Smooth muscle cell (in vitro differentiated cells): Measurements from ENCODE around the gene ANAPC16. TPM values are rescaled to one million over a fixed set of nuclear protein-coding genes. Genes with fewer than 3 reads are reported as not detected.
"Not testable (repeated sequence)": the region's sequence is repeated elsewhere in the genome, so short reads cannot be mapped to it uniquely, and the experiment has no call there.

ENCODE experiments used
- DNase-seq: peaks from one replicate; lab custom pipeline; 2025; ENCODE audit not compliant: unreplicated experiment; lab: John Stamatoyannopoulos, UW
- H2AFZ ChIP-seq: fragments of 200-600 bp; sonication (generic); 2 replicates; pipeline ENCODE4 v1.6.0; 2016; ENCODE audit warnings: antibody characterized with exemption, low read depth, mild to moderate bottlenecking
- H3F3A ChIP-seq: fragments of 200-600 bp; sonication (generic); 2 replicates; pipeline ENCODE4 v1.6.0; 2017; ENCODE audit warnings: antibody characterized with exemption, low read depth
- H3K27ac ChIP-seq: fragments of 200-600 bp; sonication (generic); 2 replicates; pipeline ENCODE4 v1.5.1; 2016; ENCODE audit warnings: low read depth, mild to moderate bottlenecking
- H3K27me3 ChIP-seq: fragments of 200-600 bp; sonication (generic); 2 replicates; pipeline ENCODE4 v1.6.1; 2016; ENCODE audit warnings: low read depth, mild to moderate bottlenecking
- H3K36me3 ChIP-seq: fragments of 200-600 bp; sonication (generic); 2 replicates; pipeline ENCODE4 v1.5.1; 2016; ENCODE audit warnings: low read depth
- H3K4me1 ChIP-seq: fragments of 200-600 bp; sonication (generic); 2 replicates; pipeline ENCODE4 v1.5.1; 2016; ENCODE audit warnings: low read depth
- H3K4me2 ChIP-seq: fragments of 200-600 bp; sonication (generic); 2 replicates; pipeline ENCODE4 v1.6.0; 2016; ENCODE audit warnings: mild to moderate bottlenecking
- H3K4me3 ChIP-seq: fragments of 200-600 bp; sonication (generic); 2 replicates; pipeline ENCODE4 v1.5.1; 2016; ENCODE audit warnings: mild to moderate bottlenecking
- H3K79me2 ChIP-seq: fragments of 200-600 bp; sonication (generic); 2 replicates; pipeline ENCODE4 v1.6.0; 2016; ENCODE audit warnings: low read depth, mild to moderate bottlenecking
- H3K9ac ChIP-seq: fragments of 200-600 bp; sonication (generic); 2 replicates; pipeline ENCODE4 v1.6.0; 2016; ENCODE audit warnings: low read depth
- H3K9me3 ChIP-seq: fragments of 200-600 bp; sonication (generic); replicated peaks from 2 replicates; pipeline ENCODE4 v1.5.1; 2016; ENCODE audit warnings: low read depth
- H4K20me1 ChIP-seq: fragments of 200-600 bp; sonication (generic); 2 replicates; pipeline ENCODE4 v1.6.0; 2016; ENCODE audit warnings: low read depth
- WGBS: methylation state at CpG from one replicate; pipeline ENCODE4 v1.1.7; 2016; ENCODE audit warnings: low lambda C conversion rate; 5-methylcytosine and 5-hydroxymethylcytosine counted together
- polyA plus RNA-seq: library from polyadenylated mRNA; unstranded; fragments of >200 nt; fragmentation: Nextera tagmentation; extraction: Ambion mirVana; gene quantifications from 2 replicates; pipeline ENCODE4 v1.2.1, GENCODE V29; 2016
- total RNA-seq: library from RNA; depleted of rRNA; stranded (reverse); fragments of >200 nt; gene quantifications from 2 replicates; pipeline ENCODE4 v1.2.3, GENCODE V29; 2014
- TF ChIP-seq, protein P1 (sequence below): fragments of 200-600 bp; sonication (generic); IDR thresholded peaks from 2 replicates; pipeline ENCODE4 v1.5.1; 2017; ENCODE audit warnings: borderline replicate concordance, mild to moderate bottlenecking, antibody characterized with exemption; ENCODE audit not compliant: insufficient read depth, poor library complexity, severe bottlenecking

ANAPC16 gene
- total and polyA plus RNA-seq, 2 experiments from 2014 or later = 76.4 to 81.8 TPM

DNA sequence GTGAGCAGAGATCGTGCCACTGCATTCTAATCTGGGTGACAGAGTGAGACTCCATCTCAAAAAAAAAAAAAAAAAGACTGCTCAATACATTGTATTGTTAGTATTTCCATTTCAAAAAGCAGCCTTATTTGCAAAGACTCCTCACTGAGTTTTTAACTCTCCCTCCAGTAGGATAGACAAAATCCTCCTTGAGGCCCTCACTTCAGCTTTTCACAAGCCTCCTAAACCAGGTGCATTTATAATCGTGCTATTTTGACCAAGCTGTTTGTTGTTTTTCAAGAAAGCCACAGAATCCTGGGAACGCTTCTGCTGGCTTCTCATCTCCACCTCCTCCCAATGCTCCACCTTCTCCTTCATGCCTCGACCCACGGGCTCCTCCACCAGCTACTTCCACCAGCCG lies 51.6 kb downstream of the ANAPC16 start:
- H3K36me3 ChIP-seq = no peaks in the 10 kb centered on the region
- DNase-seq = no peak
- H3F3A ChIP-seq = peaks cover 11% of the 10 kb centered on the region
- TF ChIP-seq, protein P1, sequence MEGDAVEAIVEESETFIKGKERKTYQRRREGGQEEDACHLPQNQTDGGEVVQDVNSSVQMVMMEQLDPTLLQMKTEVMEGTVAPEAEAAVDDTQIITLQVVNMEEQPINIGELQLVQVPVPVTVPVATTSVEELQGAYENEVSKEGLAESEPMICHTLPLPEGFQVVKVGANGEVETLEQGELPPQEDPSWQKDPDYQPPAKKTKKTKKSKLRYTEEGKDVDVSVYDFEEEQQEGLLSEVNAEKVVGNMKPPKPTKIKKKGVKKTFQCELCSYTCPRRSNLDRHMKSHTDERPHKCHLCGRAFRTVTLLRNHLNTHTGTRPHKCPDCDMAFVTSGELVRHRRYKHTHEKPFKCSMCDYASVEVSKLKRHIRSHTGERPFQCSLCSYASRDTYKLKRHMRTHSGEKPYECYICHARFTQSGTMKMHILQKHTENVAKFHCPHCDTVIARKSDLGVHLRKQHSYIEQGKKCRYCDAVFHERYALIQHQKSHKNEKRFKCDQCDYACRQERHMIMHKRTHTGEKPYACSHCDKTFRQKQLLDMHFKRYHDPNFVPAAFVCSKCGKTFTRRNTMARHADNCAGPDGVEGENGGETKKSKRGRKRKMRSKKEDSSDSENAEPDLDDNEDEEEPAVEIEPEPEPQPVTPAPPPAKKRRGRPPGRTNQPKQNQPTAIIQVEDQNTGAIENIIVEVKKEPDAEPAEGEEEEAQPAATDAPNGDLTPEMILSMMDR = no peak
- H3K27ac ChIP-seq = peak overlapping the region; percentile 38
- no peak overlapping the region for H2AFZ ChIP-seq
- peaks cover 39% of the 10 kb centered on the region for H3K4me1 ChIP-seq
- no peaks in the 10 kb centered on the region for H3K9me3 ChIP-seq
- no peak overlapping the region for H3K9ac ChIP-seq
- no peaks in the 10 kb centered on the region for H4K20me1 ChIP-seq
- H3K27me3 ChIP-seq = no peaks in the 10 kb centered on the region
- no peak overlapping the region for H3K4me2 ChIP-seq
- no peak overlapping the region for H3K4me3 ChIP-seq
- 40% methylated on average over 6 of the region's 6 CpGs for WGBS
- no peaks in the 10 kb centered on the region for H3K79me2 ChIP-seq

- Histone ChIP-seq H3K4me1 (peaks cover 43% of the 10 kb centered on the region), H4K20me1 (no peaks in the 10 kb centered on the region), H3F3A (peaks cover 13% of the 10 kb centered on the region), H3K4me2 (no peak overlapping the region), H2AFZ (no peak overlapping the region), H3K27me3 (no peaks in the 10 kb centered on the region), H3K27ac (peak overlapping the region; percentile 38), H3K36me3 (no peaks in the 10 kb centered on the region), H3K4me3 (no peak overlapping the region), H3K9me3 (no peaks in the 10 kb centered on the region), H3K79me2 (no peaks in the 10 kb centered on the region), H3K9ac (no peak overlapping the region)
- DNase-seq = no peak
- 63% methylated on average over 15 of the region's 15 CpGs for WGBS
- TF ChIP-seq, protein P1 = no peak
Measured at GRCh38 chr10:72267819-72268399, 52.1 kb downstream of the ANAPC16 start.

DNA sequence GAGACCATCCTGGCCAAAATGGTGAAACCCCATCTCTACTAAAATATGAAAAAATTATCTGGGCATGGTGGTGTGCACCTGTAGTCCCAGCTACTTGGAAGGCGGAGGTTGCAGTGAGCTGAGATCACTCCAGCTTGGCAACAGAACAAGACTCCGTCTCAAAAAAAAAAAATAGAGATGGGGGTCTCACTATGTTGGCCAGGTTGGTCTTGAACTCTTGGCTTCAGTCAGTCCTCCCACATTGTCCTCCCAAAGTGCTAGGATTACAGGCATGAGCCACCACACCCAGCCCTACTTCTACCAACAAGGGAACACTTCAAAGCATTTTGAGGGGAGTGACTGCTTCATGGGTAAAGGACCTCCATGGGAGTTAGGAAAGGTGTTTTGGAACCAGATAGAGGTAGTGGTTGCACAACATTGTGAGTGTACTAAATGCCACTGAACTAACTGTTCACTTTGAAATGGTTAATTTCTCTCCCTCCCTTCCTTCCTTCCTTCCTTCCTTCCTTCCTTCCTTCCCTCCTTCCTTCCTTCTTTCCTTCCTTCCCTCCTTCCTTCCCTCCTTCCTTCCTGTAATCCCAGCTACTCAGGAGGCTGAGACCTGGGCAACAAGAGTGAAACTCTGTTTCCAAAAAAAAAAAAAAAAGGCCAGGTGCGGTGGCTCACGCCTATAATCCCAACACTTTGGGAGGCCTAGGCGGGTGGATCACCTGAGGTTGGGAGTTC lies 52.8 kb downstream of the ANAPC16 start:
- H4K20me1 ChIP-seq, H3K4me3 ChIP-seq, H3K9me3 ChIP-seq, H3K27ac ChIP-seq, H3K27me3 ChIP-seq, H3K36me3 ChIP-seq, DNase-seq, H3K79me2 ChIP-seq, H2AFZ ChIP-seq, H3K9ac ChIP-seq, H3K4me2 ChIP-seq: not testable (repeated sequence)
- WGBS = 98% methylated on average over 5 of the region's 5 CpGs
- peaks cover 13% of the 10 kb centered on the region for H3F3A ChIP-seq
- H3K4me1 ChIP-seq = peaks cover 40% of the 10 kb centered on the region

DNA sequence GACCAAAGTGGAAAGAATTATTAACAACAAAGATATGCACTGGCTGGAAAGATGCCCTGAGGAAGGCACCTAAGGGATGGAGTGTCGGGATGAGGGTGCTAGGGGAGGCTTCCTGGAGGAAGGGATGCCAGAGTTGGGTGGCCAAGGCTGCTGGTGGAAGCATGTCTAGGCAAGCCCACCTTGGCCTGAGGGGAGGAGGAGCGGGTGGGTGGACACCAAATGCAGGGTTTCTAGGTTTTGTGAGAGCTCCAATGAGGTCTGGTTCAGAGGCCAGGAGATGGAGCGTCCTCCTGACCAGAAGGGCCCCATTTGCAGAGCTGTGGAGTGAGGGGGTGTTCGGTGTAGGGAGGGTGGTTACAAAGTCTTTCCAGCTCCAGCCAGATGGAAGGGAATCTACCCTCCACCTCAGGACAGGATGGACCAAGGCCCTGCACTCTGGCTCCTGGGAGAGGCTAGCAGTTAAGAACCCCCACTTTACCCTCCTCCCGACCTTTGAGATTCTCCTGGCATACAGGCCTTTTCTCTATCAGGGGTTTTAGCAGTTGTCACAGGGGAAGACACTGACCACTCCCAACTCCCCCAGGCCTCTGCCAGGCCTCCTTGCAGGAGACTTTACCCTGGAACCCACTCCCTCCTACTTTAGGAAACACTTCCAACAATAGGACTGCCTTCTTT lies 54.9 kb downstream of the ANAPC16 start:
- Histone ChIP-seq H3K9me3 (no peaks in the 10 kb centered on the region), H3K27me3 (no peaks in the 10 kb centered on the region), H3K27ac (peak overlapping the region; percentile 82), H3K4me1 (peaks cover 26% of the 10 kb centered on the region), H3K4me2 (no peak overlapping the region), H4K20me1 (peaks cover 20% of the 10 kb centered on the region), H3K79me2 (peaks cover 19% of the 10 kb centered on the region), H3K4me3 (no peak overlapping the region), H3K9ac (no peak overlapping the region), H3F3A (peaks cover 25% of the 10 kb centered on the region), H3K36me3 (no peaks in the 10 kb centered on the region), H2AFZ (peak overlapping the region; percentile 59)
- DNase-seq = no peak
- 67% methylated on average over 5 of the region's 5 CpGs for WGBS
- TF ChIP-seq, protein P1 = no peak
